Fibroblast of skin of right biceps (primary cell): ENCODE results near the gene MINK1.
"Not testable (repeated sequence)": the region's sequence is repeated elsewhere in the genome, so short reads cannot be mapped to it uniquely, and the experiment has no call there.

Experiments
- DNase-seq: peaks from one replicate; pipeline ENCODE4 v3.0.0-alpha.2; 2013

Gene MINK1

DNA sequence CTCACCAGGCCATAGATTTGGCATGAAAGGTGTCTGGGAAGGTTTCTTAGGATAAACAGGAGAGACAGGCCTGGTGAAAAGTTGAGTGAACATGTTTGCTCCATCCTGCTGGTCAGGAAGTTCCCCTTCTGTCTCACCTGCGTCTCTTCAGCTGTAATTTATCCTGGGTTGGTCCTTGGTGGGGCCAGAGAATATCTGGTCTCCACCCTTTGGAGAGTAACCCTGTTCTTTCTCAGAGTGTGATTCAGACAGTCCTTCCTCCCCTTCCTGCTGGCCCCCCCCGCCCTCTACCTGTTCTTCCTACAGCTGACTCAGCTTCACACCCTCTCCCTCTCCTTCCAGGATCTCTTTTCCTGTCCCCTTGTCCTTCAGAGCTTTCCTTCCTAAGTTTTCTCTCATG lies 17.1 kb downstream of the MINK1 start:
- DNase-seq = no peak

DNA sequence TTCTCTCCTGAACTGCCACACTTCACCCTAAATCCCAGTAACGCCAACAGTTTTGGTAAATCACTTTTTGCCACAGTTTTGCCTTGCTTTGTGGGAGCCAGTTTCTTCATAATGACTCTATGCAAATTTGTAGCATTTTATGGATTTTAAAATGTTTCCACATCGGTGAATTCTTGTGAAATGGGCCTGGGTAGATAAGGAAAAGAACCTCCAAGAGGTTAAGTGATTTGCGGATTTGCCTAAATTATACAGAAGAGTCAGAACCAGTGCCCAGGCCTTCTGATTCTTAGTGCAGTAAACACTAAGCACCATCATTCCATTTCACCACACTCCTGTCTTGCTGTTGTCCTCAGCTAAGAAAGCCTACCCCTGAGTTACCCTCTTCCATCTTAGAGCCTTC lies 17.9 kb downstream of the MINK1 start:
- no peak for DNase-seq

DNA sequence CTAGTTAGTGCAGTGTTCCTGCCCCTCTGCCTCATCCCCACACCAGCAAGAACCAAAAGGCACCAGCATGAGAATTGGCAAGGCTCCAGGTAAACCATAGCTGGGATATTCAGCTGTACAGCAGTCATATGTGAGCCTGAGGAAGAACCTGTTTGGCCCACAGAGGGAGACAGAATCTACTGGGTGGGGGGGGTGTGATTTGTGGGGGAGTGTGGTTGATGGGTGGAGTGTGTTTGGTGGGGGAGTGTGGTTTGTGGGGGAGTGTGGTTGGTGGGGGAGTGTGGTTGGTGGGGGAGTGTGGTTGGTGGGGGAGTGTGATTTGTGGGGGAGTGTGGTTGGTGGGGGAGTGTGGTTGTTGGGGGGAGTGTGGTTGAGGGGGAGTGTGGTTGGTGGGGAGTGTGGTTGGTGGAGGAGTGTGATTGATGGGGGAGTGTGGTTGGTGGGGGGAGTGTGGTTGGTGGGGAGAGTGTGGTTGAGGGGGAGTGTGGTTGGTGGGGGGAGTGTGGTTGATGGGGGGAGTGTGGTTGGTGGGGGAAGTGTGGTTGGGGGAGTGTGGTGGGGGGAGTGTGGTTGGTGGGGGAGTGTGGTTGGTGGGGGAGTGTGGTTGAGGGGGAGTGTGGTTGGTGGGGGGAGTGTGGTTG lies 19.5 kb downstream of the MINK1 start:
- peak; percentile 77 for DNase-seq

DNA sequence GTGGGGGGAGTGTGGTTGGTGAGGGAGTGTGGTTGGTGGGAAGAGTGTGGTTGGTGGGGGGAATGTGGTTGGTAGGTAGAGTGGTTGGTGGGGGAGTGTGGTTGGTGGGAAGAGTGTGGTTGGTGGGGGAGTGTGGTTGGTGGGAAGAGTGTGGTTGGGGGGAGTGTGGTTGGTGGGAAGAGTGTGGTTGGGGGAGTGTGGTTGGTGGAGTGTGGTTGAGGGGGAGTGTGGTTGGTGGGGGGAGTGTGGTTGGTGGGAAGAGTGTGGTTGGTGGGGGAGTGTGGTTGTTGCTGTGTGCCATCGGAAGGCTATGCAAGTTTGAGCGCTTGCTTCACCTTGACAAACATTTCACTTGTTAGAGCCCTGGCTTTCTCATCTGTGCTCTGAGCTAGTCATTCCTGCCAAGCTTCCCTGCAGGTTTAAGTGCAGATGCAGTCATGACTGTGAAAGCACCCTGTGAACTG lies 20.1 kb downstream of the MINK1 start:
- no peak for DNase-seq

DNA sequence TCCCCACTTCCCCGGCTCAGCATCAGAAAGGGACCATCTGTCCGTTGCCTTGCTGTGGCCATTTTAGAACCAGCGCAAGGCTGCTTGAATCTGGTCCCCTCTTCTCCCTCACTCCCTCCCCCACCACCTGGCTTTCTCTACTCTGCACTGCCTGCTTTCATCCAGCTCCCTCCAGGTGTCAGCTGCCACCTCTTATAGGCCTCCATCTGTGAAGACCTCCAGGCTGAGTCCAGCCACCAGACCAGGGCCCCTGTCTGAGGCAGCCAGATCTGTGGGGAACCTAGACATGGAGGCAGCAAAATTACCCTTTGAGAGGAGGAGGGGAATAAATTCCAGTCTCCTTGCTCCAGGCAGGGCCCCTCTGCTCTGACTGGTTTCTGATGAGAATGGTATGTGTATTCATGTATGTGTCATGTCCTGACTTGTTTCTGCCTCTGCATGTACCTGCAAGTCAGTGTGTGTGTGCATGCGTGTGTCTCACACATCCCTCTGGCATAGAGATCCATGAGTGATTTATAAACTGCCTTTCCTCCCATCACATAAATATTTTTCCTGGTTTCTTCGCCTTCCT lies 21.1 kb downstream of the MINK1 start:
- DNase-seq = peak; percentile 81

DNA sequence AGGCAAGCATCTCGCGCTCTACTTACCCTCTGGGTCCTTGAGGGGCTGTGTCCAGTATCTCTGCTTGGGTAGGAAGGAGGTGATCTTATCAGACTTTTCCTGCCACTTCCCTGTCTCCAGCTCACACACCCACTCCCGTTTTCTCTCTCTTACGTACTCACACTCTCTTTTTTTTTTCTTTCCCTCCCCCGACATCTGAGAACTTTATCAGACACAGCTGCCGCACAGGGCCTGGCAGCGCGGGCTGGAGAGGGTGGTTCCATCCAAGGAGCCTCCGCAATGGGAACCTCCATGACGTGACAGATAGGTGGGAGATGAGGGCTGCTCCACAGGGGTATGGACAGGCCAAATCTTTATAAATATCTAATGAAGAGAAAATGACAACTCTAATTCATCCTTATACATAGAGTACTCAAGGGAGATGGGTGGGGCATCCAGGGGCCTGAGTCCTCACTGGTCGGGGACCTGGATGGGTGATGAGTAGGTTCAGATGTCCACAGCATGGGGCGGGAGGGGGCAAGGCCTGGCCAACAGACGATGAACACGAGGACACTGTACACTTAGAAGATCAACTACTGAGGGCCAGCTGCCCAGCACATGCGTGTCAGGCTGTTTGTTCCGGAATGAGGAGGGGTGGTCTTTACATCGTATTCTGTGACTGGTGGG lies 23.3 kb downstream of the MINK1 start:
- DNase-seq = no peak

DNA sequence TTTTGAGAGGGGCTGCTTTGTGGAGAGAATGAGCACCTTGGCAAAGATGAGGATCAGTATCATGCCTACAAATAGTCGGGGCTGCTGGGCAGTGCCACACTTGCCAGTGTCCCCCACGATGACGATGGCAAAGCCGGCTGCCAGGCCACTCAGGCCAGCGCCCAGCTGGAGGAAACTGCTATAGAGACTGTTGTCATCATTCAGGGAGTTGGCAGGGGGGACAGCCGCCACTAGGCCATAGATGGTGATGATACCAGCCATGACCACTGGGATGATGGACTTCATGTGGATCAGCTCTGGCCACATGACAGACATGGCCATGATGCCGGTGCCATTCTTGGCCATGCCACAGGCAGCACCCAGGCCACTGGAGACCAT lies 23.8 kb downstream of the MINK1 start:
- no peak for DNase-seq

DNA sequence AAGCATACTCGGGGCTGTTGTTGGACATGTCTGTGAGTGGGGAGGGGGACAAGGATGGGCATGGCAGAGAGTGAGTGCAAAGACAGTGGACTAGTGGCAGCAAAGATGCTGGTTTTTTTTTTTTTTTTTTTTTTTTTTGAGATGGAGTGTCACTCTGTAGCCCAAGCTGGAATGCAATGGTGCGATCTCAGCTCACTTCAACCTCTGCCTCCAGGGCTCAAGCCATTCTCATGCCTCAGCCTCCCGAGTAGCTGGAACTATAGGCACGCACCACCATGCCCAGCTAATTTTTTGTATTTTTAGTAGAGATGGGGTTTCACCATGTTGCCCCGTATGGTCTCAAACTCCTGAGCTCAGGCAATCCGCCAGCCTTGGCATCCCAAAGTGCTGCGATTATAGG lies 24.2 kb downstream of the MINK1 start:
- DNase-seq = not testable (repeated sequence)

DNA sequence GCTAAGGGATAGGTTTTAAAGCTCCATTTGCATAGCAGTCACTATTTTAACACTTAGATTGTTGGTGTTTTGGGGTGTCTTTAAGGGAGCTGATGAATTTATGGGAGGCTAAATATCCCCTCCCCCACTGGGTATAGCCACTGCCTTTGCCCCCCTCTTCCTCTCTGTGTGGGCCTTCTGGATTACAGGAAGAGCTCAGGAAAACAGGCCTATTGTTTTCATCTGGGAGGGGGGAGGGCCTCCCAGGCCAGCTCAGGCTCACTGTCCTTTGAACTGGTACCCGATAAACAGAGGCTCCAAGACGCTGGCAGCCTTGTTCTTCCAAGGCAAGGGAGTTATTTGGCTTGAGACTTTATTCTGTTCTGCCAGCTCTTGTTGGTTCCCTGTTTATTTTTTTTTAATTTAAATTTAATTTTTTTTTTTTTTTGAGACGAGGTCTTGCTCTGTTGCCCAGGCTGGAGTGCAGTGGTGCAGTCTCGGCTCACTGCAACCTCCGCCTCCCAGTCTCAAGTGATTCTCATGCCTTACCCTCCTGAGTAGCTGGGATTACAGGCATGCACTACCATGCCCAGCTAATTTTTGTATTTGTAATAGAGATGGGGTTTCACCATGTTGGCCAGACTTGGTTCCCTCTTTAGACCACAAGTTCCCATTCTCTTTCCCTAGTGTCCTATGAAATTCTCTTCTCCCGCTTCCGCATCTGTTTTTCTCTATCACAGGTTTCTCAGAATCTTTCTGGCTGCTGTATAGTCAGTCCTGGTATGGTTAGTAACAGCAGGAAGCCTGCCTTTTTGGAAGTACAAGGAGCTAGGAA lies 25.1 kb downstream of the MINK1 start:
- no peak for DNase-seq

DNA sequence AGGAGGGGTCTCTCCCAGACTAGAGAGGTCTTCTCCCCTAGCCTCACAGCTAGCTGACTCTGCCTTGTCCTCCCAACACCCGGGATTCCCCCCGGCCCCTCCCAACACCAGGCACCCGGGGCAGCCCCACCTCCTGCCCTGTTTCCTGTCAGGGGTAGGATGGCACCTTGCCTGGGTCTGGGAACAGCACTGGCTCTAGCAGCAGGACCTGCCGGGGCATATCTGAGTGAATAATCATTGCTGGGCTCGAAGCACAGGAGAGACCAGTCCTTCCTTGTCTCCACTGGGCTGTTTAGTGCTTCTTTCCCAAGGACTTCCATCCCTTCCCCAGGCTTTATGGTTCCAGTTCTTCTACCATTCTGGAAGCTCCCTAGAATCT lies 25.7 kb downstream of the MINK1 start:
- peak; percentile 10 for DNase-seq

DNA sequence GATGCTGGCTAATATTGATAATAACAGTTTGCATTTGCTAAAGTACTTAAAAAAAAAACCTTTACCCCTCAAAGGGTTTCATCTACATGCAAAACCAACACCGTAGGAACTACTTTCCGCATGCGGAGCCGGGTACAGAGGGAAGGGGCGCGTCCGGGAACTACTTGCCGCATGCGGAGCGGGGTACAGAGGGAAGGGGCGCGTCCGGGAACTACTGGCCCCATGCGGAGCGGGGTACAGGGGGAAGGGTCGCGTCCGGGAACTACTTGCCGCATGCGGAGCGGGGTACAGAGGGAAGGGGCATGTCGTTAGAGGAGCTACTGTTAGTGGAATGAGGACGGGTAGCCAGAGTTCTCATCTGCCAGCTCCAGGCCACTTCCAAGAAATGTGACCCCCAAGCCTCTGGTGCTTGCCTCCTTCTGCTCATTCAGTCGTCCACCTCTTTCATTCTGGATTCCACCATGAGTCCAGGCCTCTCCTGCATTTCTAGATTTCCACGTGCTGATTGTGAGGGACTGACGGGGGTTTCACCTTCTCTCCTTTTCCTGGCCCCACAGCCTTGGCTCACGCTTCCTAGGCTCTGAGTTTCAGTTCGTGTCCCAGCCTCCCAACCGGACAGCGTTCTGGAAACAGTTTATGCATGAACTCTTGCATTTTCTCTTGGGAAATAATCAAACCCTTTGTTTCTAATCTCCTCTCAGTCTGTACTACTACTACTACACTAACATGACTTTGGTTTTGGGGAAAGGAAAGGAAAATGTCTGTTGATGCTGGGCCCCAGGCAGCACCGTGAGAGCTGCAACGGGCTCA lies 26.9 kb downstream of the MINK1 start:
- no peak for DNase-seq

DNA sequence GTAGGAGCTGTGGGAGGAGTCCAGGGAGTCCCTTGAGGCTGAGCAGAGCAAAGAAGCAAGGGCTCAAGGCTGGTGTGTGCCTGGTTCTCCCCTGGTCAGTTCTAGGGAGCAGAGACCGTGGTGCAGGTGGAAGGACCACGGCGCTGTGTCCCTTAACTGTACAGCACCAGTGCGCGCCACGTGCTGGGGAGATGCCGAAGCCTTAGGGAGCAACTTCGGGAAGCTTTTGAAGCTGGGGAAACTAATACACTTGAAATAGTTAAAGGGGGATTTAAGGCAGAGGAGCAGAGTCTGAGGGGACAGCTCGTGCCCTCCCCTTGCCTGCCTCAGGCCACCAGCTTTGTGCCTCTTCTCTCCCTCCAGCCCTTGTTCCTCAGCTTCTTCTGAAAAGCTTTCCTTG lies 27.5 kb downstream of the MINK1 start:
- no peak for DNase-seq

DNA sequence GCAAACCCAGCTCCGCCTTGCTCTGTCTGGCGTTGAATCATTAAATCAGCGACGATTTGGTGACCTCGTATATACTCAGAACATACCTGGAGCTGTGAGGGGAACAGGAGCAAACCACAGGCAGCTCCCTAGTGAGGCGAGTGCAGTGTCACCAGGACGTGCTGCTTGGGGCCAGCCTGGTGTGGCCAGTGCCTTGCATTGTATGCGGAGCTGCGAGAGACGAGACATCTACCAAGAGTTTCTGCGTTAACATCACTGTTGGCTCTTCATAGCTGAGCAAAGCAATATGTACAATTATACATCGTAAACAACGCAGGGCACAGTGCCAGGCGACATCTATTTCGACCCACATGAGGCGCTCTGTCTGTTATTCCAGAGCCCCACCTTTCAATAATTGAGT lies 27.9 kb downstream of the MINK1 start:
- DNase-seq = no peak

DNA sequence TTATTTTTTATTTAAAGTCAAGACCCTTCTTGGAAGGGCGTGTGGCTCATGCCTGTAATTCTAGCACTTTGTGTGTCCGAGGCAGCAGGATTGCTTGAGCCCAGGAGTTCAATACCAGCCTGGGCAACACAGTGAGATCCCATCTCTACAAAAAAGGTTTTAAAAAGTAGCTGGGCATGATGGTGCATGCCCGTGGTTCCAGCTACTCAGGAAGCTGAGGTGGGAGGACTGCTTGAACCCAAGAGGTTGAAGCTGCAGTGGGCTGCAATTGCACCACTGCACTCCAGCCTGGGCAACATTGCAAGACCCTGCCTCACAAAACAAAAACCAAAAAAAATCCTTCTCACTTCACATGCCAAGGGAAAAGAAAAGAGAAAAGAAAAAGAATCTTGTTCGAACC lies 29.6 kb downstream of the MINK1 start:
- DNase-seq = no peak

DNA sequence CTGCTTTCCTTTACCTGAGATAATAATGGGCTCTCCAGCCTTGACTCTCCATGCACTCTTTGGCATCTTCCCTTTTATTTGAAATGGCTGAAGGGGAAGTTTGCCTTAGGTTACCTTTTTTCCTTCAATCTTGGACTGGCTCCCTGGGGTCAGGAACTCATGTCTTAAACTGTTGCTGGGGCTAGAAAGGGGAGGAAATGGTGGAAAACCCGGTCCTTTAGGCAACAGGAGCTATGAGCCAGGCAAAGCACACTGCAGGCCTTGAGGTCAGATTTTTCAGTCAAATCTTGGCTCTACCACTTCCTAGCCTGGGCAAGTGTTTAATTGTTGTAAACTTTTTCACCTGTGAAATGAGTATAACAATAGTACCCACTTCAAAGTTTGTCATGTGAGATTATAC lies 30.2 kb downstream of the MINK1 start:
- DNase-seq = no peak

DNA sequence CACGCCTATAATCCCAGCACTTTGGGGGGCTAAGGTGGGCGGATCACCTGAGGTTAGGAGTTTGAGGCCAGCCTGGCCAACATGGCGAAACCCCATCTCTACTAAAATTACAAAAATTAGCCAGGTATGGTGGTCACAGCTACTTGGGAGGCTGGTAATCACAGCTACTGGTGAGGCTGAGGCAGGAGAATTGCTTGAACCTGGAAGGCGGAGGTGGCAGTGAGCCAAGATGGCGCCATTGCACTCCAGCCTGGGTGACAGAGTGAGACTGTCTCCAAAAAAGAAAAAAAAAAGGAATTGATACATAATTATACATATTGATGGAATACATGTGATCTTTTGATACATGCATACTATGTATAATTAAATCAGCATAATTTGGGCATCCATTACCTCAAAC lies 34.4 kb downstream of the MINK1 start:
- DNase-seq = not testable (repeated sequence)

DNA sequence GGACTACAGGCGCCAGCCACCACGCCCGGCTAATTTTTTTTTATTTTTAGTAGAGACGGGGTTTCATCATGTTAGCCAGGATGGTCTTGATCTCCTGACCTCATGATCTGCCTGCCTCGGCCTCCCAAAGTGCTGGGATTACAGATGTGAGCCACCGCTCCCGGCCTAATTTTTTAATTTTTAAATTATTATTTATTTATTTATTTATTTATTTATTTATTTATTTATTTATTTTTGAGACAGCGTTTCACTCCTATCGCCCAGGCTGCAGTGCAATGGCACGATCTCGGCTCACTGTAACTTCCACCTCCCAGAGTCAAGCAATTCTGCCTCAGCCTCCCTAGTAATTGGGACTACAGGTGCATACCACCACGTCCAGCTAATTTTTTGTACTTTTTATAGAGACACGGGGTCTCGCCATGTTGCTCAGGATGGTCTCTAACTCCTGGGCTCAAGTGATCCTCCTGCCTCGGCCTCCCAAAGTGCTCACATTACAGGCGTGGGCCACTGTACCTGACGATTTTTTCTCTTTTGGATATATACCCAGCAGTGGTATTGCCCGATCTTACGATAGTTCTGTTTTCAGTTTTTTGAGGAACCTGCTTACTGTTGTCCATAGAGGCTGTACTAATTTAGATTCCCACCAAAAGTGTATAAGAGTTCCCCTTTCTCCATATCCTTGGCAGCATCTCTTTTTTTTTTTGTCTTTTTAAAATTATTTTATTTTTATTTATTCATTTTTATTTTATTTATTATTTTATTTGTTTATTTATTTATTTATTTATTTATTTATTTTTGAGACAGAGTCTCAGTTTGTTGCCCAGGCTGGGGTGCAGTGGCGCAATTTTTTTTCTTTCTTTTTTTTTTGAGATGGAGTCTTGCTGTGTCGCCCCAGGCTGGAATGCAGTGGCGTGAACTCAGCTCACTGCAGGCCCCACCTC lies 36.2 kb downstream of the MINK1 start:
- not testable (repeated sequence) for DNase-seq

DNA sequence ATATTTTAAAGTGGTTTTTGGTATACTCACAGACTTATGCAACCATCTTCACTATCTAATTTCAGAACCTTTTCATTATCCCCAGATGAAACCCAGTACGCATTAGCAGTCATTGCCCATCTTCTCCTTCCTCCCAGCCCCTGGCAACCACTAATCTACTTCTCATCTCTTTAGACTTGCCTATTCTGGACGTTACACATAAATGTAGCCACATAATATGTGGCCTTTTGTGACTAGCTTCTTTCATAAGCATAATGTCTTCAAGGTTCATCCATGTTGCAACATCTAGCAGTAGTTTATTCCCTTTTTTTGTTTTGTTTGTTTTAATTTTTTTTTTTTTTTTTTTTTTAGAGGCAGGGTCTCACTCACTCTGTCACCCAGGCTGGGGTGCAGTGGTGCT lies 37.7 kb downstream of the MINK1 start:
- DNase-seq = no peak

DNA sequence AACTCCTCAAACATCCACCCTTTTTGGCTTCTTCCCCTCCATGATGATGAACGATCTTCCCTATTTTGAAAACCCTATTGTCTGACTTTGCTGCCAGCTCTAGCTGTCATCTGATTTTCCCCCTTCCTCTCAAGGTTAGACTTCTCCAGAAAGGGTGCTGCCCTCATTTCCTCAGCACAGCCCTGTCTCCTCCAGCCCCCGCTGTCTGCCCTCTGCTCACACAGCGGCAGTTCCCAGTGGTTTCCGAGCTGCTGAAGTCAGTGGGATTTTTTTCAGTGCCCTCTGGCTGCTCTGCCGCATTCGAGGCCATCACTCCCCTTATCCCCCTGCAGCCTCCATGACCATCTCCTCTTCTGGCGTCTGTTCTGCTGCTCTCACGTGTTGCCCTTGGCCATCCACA lies 39.6 kb downstream of the MINK1 start:
- DNase-seq = no peak

DNA sequence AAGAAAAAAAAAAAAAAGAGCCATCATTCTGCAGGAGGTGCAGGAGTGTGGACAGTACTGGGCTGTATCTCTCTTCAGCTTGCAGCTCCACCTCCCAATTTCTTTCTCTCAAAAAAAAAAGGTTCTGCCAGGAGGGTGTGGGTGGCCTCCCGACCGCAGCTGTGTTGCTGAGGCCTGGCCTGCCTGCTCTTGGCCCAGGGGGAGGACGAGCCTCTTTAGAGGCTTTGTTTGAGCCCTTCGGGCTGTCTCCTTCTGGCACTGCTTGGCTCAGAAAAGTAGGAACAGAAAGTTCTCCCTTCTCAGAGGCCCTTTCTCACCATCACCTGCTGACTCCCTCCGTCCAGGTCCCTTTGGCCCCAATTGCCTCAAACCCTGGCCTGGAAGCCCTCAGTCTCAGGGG lies 43.9 kb downstream of the MINK1 start:
- no peak for DNase-seq

DNA sequence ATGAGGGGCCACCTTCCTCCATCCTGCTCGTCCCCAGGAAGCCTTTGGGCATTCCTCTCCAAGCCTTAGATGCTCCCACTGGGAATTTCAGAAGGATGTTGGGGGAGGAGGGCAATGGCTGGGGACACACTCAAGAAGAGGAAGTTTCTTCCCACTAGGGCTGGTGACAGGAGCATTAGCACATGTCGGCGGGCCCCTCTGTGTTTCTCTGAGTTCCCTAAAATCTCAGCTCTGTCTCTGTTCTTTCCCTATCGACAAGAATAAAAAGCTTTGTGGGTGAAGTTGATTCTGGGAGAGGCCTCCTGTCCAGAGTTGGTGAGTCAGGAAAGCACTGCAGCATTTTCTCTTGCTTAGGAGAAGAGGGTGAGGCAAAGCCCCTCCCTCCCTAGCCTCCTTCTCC lies 46.5 kb downstream of the MINK1 start:
- no peak for DNase-seq

DNA sequence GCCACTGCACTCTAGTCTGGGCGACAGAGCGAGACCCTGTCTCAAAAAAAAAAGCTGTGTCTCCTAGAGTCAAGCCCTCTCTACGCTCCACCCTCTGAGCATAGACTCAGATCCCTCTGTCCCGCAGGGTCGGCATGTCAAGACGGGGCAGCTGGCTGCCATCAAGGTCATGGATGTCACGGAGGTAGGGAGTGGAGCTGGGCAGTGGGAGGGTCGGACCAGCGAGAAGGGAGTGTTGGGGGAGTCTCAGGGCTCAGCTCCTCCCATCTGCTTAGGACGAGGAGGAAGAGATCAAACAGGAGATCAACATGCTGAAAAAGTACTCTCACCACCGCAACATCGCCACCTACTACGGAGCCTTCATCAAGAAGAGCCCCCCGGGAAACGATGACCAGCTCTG lies 47.7 kb downstream of the MINK1 start:
- no peak for DNase-seq
